Mesodermal cell (in vitro differentiated cells): ENCODE results near the gene ZC3H18.

Source experiments
- H3K27ac ChIP-seq: 2 replicates; pipeline ENCODE4 v1.7.0; 2013; ENCODE audit warnings: mild to moderate bottlenecking, low read depth, low read length, moderate library complexity; ENCODE audit not compliant: severe bottlenecking
- H3K36me3 ChIP-seq: 2 replicates; pipeline ENCODE4 v1.7.1; 2013; ENCODE audit warnings: mild to moderate bottlenecking, low read length, moderate library complexity; ENCODE audit not compliant: control insufficient read depth, insufficient read depth
- H3K4me1 ChIP-seq: one replicate; pipeline ENCODE4 v1.7.1; 2013; ENCODE audit warnings: mild to moderate bottlenecking, low read length; ENCODE audit not compliant: insufficient read depth, control insufficient read depth, poor library complexity, severe bottlenecking
- H3K4me3 ChIP-seq: 2 replicates; pipeline ENCODE4 v1.7.0; 2013; ENCODE audit warnings: low read length, control low read depth, mild to moderate bottlenecking; ENCODE audit not compliant: insufficient read depth, poor library complexity, severe bottlenecking; ENCODE audit errors: extremely low read depth
- H3K9me3 ChIP-seq: 2 replicates; pipeline ENCODE4 v1.7.1; 2013; ENCODE audit warnings: mild to moderate bottlenecking, low read length, moderate library complexity; ENCODE audit not compliant: control insufficient read depth
- WGBS, 2 experiments: methylation state at CpG; one replicate each; pipeline ENCODE4 v1.1.5; 2013; ENCODE audit warnings: missing lambda C conversion rate in 2 of 2; ENCODE audit not compliant: insufficient coverage in 2 of 2; 5-methylcytosine and 5-hydroxymethylcytosine counted together

Gene ZC3H18

DNA sequence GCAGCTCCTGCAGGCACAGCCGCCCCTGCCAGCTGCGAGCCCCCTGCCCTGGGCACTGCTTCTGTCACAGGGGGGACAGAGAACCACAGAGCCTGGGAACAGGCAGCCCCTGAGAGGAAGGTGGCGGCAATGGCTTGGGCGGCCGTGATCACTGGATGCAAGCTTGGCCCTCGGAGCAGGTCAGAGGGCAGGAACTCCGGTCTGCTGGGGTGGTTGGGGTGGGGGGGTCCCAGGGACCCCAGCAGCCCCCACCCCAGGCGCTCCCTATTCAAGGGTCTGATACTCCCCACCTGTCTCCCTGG is 82.5 kb downstream of the ZC3H18 start:
- Histone ChIP-seq H3K4me3 (no peak overlapping the region), H3K9me3 (no peaks in the 10 kb centered on the region), H3K36me3 (peaks cover 68% of the 10 kb centered on the region), H3K4me1 (peaks cover 26% of the 10 kb centered on the region), H3K27ac (no peak overlapping the region)
- 91 to 96% methylated on average over 2 to 7 of the region's 8 CpGs for WGBS, 2 experiments

DNA sequence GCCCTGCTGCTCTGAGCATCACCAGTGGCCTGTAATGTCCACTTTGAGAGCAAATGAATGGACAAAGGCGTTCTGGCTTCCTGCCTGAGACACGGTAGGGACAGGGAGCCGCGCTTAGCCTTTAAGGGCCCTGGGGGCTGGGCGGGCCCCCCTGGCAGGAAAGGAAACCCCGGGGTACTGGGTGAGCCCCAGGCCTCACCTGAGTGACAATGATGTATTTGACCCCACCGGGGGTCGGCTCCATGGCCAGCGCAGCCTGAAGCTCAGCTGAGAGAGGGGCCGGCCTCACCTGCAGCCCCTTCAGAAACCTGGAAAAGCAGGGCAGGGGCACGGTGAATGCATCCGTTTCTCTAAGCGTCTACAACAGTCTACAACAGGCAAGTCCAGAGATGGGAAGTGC is 82.9 kb downstream of the ZC3H18 start:
- 97 to 98% methylated on average over 13 of the region's 13 CpGs for WGBS, 2 experiments
- Histone ChIP-seq H3K9me3 (no peaks in the 10 kb centered on the region), H3K36me3 (peaks cover 72% of the 10 kb centered on the region), H3K4me3 (no peak overlapping the region), H3K27ac (no peak overlapping the region), H3K4me1 (peaks cover 26% of the 10 kb centered on the region)

DNA sequence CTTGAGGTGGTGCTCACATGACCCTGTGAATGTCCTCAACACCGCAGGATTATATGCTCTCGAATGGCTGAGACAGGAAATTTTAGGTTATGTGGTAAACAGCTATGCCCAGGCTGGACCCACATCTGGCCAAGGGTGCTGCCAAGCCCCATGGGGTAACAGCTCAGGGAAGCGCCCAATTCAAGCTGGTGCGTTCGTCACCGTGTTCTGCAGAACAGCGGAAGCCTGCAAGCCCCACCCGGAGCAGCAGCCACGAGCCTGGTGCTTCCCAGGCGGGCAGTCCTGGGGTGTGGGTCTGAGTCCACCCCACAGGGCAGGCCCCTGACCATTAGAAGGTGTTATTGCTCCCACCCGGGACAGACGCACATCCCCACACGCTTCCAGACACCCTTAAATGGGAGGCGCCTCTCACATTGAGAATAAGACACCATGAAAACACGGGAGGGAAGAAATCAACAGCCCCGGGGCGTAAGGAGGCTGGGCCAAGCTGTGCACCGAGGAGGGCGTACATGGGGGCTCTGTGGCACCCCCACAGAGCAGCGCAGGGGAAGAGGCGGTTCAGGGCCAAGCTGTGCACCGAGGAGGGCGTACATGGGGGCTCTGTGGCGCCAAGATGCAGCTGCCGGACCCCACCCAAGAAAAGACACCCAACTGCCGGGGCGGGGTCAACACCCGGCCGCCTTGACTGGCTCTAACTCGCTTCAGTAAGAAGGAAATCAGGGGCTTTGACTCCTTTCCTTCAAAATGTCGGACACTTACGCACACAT is 83.6 kb downstream of the ZC3H18 start:
- no peak overlapping the region for H3K27ac ChIP-seq
- H3K36me3 ChIP-seq = peaks cover 77% of the 10 kb centered on the region
- WGBS, 2 experiments = 91 to 92% methylated on average over 31 to 32 of the region's 32 CpGs
- peaks cover 26% of the 10 kb centered on the region for H3K4me1 ChIP-seq
- H3K4me3 ChIP-seq = no peak overlapping the region
- H3K9me3 ChIP-seq = no peaks in the 10 kb centered on the region

DNA sequence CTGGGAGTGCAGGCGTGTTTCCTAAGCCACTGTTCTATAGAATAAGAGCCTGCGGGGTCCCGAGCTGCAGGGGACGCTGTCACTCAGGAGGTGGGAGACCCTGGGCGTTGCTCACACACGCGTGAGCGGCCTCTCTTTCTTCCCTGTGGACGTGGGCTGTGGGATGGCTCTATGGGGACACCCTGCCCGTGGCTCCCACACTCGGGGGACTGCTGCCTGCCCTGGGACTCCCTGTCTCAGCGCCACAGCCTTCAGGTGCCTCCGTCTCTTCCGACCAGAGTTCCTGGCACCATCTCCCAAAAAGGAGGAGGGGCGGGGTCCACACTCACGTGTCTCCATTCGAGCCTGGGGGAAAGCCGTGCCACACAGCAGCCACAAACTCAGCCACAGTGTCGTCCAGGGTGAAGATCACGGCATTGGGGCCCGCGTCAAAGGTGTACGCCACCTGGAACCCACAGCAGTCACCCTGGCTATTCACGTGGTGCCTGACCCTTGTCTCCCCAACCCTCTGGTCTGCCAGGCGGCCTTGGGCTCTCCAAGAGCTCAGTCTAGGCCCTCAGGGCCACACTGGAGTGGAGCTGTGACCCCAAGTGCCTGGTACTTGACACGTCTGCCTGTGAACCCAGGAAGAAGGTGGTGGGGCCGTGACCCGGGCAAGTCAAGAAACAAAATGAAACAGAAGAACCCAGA is 84.3 kb downstream of the ZC3H18 start:
- Histone ChIP-seq H3K27ac (no peak overlapping the region), H3K36me3 (peaks cover 80% of the 10 kb centered on the region), H3K4me1 (peaks cover 31% of the 10 kb centered on the region), H3K4me3 (no peak overlapping the region), H3K9me3 (no peaks in the 10 kb centered on the region)
- WGBS, 2 experiments = 96 to 98% methylated on average over 26 to 28 of the region's 28 CpGs

DNA sequence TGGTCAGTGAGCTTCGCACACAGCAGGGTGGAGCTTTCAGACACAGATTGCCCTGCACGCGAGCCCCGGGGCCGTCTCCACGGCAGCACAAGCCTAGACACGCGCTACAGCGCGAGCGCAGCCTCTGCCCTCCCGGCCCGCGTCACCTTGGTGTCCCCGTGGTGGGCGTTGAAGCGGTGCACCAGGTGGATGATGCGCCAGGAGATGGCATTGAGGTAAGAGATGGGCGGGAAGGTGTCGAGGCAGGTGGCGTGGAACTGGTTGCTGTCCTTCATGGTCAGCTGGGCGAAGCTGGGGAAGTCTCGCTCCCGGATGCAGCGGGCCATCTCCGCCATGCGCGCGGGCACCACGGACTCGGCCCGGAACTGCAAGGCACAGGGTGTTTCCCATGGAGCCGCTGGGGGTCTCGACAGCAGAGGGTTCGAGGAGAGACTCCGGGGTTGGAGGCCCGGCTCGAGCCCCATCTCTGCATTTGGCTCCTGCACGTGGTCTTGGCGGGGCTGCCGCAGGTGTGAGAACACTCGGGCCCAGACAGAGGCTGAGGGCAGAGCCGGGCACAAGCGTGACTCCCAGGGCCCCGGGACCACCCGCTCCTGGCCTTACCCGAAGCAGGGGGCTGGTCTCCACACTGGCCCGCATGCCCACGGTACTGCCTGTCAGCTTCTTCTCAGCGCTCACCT is 85.0 kb downstream of the ZC3H18 start:
- WGBS, 2 experiments = 95 to 96% methylated on average over 50 of the region's 50 CpGs

DNA sequence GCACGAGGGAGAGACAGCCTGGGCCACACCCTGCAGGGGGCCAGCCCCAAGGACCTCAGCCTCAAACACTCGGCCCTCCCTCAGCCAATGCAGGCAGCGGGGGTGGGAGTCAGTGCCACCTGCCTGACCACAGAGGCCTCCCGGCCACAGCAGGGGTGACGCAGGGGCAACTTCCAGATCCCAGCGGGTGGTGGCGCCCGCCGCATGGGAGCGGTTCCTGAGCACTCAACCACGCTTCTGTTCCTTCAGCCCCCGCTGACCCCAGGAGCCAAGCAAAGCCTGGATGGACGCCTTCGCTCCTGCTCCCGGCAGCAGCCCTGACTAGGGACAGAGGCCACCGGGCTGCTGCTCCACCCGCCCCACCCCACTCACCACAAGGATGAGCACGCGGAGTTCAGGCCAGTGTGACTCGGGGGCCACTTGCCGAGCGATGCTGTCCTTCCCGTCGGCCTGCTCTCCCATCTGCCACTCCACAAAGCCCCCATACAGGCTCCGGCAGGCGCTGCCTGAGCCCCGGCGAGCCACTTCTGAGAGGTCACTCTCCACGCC is 85.6 kb downstream of the ZC3H18 start:
- H3K4me1 ChIP-seq = peaks cover 28% of the 10 kb centered on the region
- no peak overlapping the region for H3K27ac ChIP-seq
- H3K9me3 ChIP-seq = no peaks in the 10 kb centered on the region
- peaks cover 88% of the 10 kb centered on the region for H3K36me3 ChIP-seq
- WGBS, 2 experiments = 91 to 94% methylated on average over 24 to 29 of the region's 29 CpGs
- no peak overlapping the region for H3K4me3 ChIP-seq

More for the DNA sequence above, 85.0 kb downstream of the ZC3H18 start:
- H3K9me3 ChIP-seq = no peaks in the 10 kb centered on the region
- no peak overlapping the region for H3K27ac ChIP-seq
- no peak overlapping the region for H3K4me3 ChIP-seq
- H3K36me3 ChIP-seq = peaks cover 85% of the 10 kb centered on the region
- peaks cover 30% of the 10 kb centered on the region for H3K4me1 ChIP-seq

DNA sequence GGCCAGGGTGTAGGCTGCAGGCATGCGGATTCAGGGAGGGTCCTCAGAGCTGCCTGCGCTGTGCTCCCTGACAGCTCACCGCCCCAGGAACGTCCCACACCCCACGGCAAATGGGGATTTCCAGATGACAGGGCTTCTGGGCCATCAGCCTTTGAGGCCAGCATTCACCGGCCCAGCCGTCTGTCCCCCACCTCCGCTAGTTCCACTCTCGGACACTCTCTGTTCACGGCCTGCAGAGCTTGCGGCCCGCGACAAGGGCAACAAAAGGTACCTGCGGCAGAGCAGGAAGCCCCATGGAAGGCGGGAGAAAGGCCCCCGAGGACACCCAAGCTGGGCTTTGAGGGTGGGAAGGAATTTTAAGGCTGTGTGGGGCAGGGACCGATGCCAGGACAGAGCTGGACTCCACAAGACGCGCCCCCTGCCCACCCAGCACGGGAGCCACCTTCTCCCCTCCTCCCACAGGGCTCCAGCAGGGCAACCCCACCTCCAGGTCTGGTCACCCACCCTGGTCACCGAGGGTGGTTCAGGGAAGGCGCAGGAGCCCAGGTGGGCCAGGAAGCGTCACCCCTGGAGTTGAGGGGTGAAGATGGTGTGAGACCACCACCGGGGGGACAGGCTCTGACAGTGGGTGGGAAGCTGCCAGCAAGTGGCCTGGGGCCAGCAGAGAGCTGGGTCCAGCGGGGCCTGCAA is 86.2 kb downstream of the ZC3H18 start:
- Histone ChIP-seq H3K4me3 (no peak overlapping the region), H3K4me1 (peaks cover 26% of the 10 kb centered on the region), H3K36me3 (peaks cover 91% of the 10 kb centered on the region), H3K27ac (no peak overlapping the region), H3K9me3 (no peaks in the 10 kb centered on the region)
- 95 to 97% methylated on average over 14 to 16 of the region's 25 CpGs for WGBS, 2 experiments

DNA sequence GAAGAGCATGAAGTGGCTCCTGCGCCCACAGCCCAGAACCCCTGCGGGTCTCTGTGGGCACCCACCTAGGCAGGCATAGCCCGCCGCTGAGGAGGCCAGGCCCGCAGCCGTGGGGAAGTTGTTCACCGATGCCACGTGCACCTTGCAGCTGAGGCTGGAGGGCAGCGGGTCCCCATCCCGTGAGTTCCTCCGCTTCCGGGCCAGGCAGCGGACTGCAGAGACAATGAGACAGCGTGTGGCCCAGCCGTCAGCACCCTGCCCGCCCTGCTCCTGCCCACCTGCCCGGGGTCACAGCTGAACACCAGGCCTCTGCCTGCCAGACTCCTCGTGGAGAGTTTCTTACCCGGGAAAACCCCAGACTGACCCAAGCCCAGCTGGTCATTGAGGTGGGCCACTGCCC is 87.2 kb downstream of the ZC3H18 start:
- 96% methylated on average over 19 of the region's 19 CpGs for WGBS, 2 experiments
- peaks cover 82% of the 10 kb centered on the region for H3K36me3 ChIP-seq
- H3K4me3 ChIP-seq = no peak overlapping the region
- no peaks in the 10 kb centered on the region for H3K9me3 ChIP-seq
- no peak overlapping the region for H3K27ac ChIP-seq
- peaks cover 18% of the 10 kb centered on the region for H3K4me1 ChIP-seq

DNA sequence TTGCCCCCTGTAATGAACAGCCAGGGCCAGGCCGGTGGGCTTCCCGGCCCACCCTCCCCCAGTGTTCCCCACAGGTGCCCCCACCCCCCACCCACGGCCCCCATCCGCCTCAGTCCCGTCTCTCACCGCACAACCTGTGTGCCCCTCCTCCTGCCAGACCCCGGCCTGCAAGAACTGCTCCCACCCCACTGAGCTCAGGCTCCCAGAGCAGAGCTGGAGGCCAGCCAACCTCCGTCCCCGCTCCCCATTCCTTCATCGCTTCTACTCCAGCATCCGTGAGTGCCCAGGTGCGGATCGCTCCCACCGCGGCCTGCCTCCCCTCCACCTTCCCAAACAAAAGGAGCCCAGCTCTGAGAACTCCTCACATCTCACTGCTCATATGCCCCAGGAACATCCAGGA is 88.5 kb downstream of the ZC3H18 start:
- Histone ChIP-seq H3K36me3 (peaks cover 68% of the 10 kb centered on the region), H3K9me3 (no peaks in the 10 kb centered on the region), H3K4me3 (no peak overlapping the region), H3K27ac (no peak overlapping the region), H3K4me1 (peaks cover 13% of the 10 kb centered on the region)
- 93 to 98% methylated on average over 9 to 11 of the region's 15 CpGs for WGBS, 2 experiments

DNA sequence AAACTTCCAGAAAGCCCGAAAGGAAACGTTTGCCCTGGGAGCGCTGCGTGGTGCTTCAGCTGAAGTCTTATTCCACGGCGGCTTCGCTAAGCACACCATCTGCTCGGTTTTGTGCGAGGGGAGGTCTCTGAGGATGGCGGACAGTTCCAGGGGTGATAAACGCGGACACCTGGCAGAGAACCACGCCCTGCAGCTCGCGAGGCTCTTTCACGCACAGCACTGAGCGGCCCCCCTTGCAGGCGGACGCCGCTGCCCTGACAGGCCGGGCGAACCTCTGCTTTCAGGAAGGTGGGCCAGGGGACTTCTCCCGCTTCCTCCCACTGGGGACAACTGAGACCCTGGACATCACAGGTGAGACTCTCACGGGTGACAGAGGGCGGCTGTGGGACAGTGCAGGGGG is 89.0 kb downstream of the ZC3H18 start:
- Histone ChIP-seq H3K27ac (no peak overlapping the region), H3K4me1 (peaks cover 13% of the 10 kb centered on the region), H3K36me3 (peaks cover 64% of the 10 kb centered on the region), H3K4me3 (no peak overlapping the region), H3K9me3 (no peaks in the 10 kb centered on the region)
- whole genome bisulfite sequencing, 2 experiments = 95 to 98% methylated on average over 24 to 25 of the region's 25 CpGs
